ENCODE data around the gene LMAN2L.

GRCh38 chr2:96762529-96763311 is 22.9 kb upstream of the LMAN2L start:
- no peak for TF ChIP-seq CTCF (IDR thresholded peaks at IDR 0.05)
- TF ChIP-seq POLR2AphosphoS5 (IDR thresholded peaks at IDR 0.05): no peak

Data from suprapubic skin (tissue), 3 donors.